Thyroid gland (tissue), 4 donors: Measurements from ENCODE around the gene ELL. TPM values are rescaled to one million over a fixed set of nuclear protein-coding genes. Genes with fewer than 3 reads are reported as not detected.

ENCODE experiments used
- DNase-seq, 2 donors: peaks; one replicate each; pipeline ENCODE4 v3.0.0-alpha.2; 2019
- H3K27ac ChIP-seq, 3 donors: fragments of 200-600 bp; sonication (generic); 1 replicate in 2 of 3; 2 replicates in 1 of 3; pipeline ENCODE4 v1.5.1; 2016 to 2019; ENCODE audit warnings: mild to moderate bottlenecking in 1 of 3, moderate library complexity in 1 of 3
- H3K27me3 ChIP-seq: fragments of 200-600 bp; sonication (generic); one replicate; pipeline ENCODE4 v1.5.1; 2019
- H3K36me3 ChIP-seq, 2 donors: fragments of 200-600 bp; sonication (generic); one replicate each; pipeline ENCODE4 v1.5.1; 2016 to 2019
- H3K4me1 ChIP-seq, 2 donors: fragments of 200-600 bp; sonication (generic); one replicate each; pipeline ENCODE4 v1.5.1; 2017 to 2019
- H3K4me3 ChIP-seq, 3 donors: fragments of 200-600 bp; sonication (generic); replicated peaks in 1 of 3; 1 replicate in 2 of 3; 2 replicates in 1 of 3; pipeline ENCODE4 v1.5.1; 2016; ENCODE audit warnings: mild to moderate bottlenecking in 1 of 3
- H3K9me3 ChIP-seq: fragments of 200-600 bp; sonication (generic); one replicate; pipeline ENCODE4 v1.5.1; 2017
- CTCF ChIP-seq, 6 experiments: fragments of 200-600 bp in 3 of 6; fragments of 450-650 bp in 3 of 6; sonication (generic) in 3 of 6; IDR thresholded peaks; one replicate each; pipeline ENCODE4 v1.5.1; 2016 to 2019; ENCODE audit warnings: antibody characterized with exemption in 6 of 6, mild to moderate bottlenecking in 2 of 6, inconsistent platforms in 1 of 6, moderate library complexity in 1 of 6
- POLR2A ChIP-seq, 2 donors: fragments of 450-650 bp; IDR thresholded peaks; one replicate each; pipeline ENCODE4 v1.6.1; 2017; ENCODE audit warnings: antibody characterized with exemption in 2 of 2, mild to moderate bottlenecking in 2 of 2, moderate library complexity in 1 of 2
- WGBS, 2 donors: methylation state at CpG; one replicate each; pipeline ENCODE4 v1.1.5; 2017; 5-methylcytosine and 5-hydroxymethylcytosine counted together
- intact Hi-C: fragments of 100-400 bp; cut with DNase I; formaldehyde crosslinking; loops from one replicate; pipeline ENCODE4 v1.15.1; 2023
- total RNA-seq, 4 donors: library from RNA; depleted of rRNA; stranded (reverse); fragments of >200 nt; gene quantifications; one replicate each; pipeline ENCODE4 v1.2.3, GENCODE V29; 2016

The ELL gene
- total RNA-seq, 4 donors from 2014 or later, result 10.8 to 31.0 (median 11.5) TPM

DNA sequence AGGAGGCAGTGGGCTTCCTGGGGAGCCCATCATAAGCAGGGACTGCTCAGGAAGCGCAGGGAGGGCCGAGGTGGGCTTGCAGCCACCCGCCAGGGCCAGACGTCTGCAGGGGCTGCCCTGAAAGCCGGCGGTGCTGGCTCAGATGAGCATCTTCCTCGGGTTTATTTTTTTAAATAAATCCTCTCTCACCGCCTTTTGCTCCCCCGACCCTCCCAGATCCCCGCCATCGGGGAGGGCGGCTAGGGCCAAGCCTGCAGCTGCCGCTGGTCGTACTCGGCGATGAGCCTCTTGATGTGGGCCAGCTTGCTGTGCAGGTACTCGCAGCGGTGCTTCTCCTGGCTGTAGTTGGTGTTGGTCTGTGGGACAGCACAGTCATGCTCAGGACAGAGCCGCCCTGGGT is 77.4 kb downstream of the ELL start:
- WGBS, 2 donors, result 88 to 91% methylated on average over 18 of the region's 19 CpGs
- DNase-seq, result no peak
- Histone ChIP-seq H3K4me1 (no peaks in the 10 kb centered on the region), H3K9me3 (no peaks in the 10 kb centered on the region), H3K27ac (no peak overlapping the region), H3K4me3 (no peak overlapping the region), H3K36me3 (peaks cover 37 to 47% of the 10 kb centered on the region in 2 donors), H3K27me3 (no peaks in the 10 kb centered on the region)
- intact Hi-C loops, result loop anchor here (10.0 kb wide), 2 partner anchors 140 to 230 kb away; partner anchors contain the start of gene REX1BD
- TF ChIP-seq CTCF (IDR thresholded peaks at IDR 0.05) (no peak), POLR2A (IDR thresholded peaks at IDR 0.05) (no peak)

GRCh38 chr19:18443831-18444230 is 78.0 kb downstream of the ELL start:
- Histone ChIP-seq H3K9me3 (no peaks in the 10 kb centered on the region), H3K4me1 (peaks cover 0 to 2% of the 10 kb centered on the region in 2 donors), H3K27me3 (no peaks in the 10 kb centered on the region), H3K27ac (no peak overlapping the region), H3K4me3 (no peak overlapping the region), H3K36me3 (peaks cover 37 to 41% of the 10 kb centered on the region in 2 donors)
- no peak for DNase-seq
- TF ChIP-seq CTCF (IDR thresholded peaks at IDR 0.05), result no peak
- no peak for TF ChIP-seq POLR2A (IDR thresholded peaks at IDR 0.05)
- intact Hi-C loops, result loop anchor here (10.0 kb wide), 2 partner anchors 141 to 231 kb away; partner anchors contain the start of gene REX1BD
- WGBS, 2 donors, result 96 to 100% methylated on average over 9 to 10 of the region's 11 CpGs

- intact Hi-C loops, result loop anchor here (10.0 kb wide), 2 partner anchors 141 to 231 kb away; partner anchors contain the start of gene REX1BD
- Histone ChIP-seq H3K4me3 (no peak overlapping the region), H3K27me3 (no peaks in the 10 kb centered on the region), H3K27ac (no peak overlapping the region), H3K36me3 (peaks cover 32 to 39% of the 10 kb centered on the region in 2 donors), H3K4me1 (peaks cover 1 to 6% of the 10 kb centered on the region in 2 donors), H3K9me3 (no peaks in the 10 kb centered on the region)
- 87 to 95% methylated on average over 5 to 6 of the region's 6 CpGs for WGBS, 2 donors
- TF ChIP-seq POLR2A (IDR thresholded peaks at IDR 0.05) (no peak), CTCF (IDR thresholded peaks at IDR 0.05) (no peak)
- DNase-seq, result no peak
These were observed 78.5 kb downstream of the ELL start for GRCh38 chr19:18443406-18443805.

GRCh38 chr19:18442941-18443340 is 78.9 kb downstream of the ELL start:
- intact Hi-C loops, result loop anchor here (10.0 kb wide), 2 partner anchors 142 to 232 kb away; partner anchors contain the start of gene REX1BD
- no peak for DNase-seq
- H3K4me1 ChIP-seq, result peaks cover 6 to 11% of the 10 kb centered on the region in 2 donors
- no peak overlapping the region for H3K4me3 ChIP-seq
- no peaks in the 10 kb centered on the region for H3K9me3 ChIP-seq
- H3K27ac ChIP-seq, result no peak overlapping the region
- H3K36me3 ChIP-seq, result peaks cover 28 to 39% of the 10 kb centered on the region in 2 donors
- WGBS, 2 donors, result 86 to 88% methylated on average over 7 to 12 of the region's 12 CpGs
- no peaks in the 10 kb centered on the region for H3K27me3 ChIP-seq
- TF ChIP-seq CTCF (IDR thresholded peaks at IDR 0.05) (no peak), POLR2A (IDR thresholded peaks at IDR 0.05) (no peak)
